ENCODE data around the gene DSTN.

The DSTN gene

DNA sequence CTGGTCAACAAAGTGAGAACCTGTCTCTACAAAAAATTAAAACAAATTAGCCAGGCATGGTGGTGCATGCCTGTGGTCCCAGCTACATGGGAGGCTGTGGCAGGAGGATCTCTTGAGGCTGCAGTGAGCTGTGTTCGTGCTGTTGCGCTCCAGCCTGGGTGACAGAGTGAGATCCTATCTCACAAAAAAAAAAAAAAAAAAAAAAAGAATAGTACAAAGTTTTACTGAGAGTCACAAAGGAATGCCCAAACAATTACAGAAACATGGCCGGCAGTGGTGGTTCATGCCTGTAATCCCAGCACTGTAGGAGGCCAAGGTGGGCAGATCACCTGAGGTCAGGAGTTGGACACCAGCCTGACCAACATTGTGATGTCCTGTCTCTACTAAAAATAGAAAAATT, 14.8 kb upstream of the DSTN start:
- no peak for DNase-seq

DNA sequence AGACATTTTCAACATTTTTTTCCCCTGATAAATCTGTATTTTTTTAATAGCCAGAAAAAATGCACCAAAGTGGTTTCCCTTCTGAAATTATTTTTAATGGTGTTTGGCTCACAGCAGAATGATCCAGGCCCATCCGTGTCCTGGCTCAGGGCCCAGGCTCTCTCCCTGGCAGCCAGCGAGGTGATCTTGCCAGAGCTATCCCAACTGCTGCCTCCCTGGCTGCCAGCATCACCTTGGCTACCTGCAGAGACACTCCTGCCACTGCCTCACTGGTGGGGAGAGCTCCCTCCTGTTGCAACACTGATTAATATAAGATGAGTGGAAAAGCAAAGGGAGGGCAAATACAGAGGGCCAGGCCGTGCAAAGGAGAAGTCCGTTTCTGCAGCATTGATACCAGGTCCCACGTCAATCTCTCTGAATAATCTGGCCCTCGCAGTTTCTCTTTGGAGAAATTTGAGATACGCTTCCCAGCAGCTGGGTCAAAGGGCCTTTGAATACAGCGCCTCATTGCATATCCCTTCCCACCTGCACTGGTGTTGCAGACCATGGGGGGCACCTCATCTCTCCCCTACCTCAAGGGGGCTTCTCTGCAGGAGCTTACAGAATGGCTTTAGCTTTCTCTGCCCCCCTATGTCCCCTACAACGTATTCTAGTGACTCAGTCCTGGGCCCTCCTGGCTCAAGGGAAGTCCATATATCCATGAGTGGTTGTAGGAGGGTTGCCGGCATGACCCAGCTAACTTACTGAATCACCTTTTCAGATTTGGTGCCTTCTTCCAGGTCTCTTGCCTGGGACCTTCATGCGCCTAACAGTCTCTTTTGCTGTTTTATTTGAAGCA, 12.8 kb upstream of the DSTN start:
- peak; percentile 91 for DNase-seq

DNA sequence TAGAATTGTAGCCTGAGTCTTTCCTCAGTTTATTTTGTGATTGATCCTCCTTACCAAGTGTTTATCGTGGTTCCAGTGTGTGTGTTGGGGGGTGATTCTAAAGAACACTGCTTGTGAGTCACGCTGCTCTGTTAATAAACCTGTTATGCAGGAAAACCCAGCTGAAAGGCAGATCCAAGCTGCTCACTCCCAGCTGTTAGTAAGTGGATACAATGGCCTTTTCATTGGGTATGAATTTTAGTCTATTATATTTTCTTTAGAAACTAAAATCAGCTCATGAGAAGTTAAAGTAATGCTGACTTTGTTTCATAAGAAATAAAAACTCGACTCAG, 12.2 kb upstream of the DSTN start:
- DNase-seq: peak; percentile 91

DNA sequence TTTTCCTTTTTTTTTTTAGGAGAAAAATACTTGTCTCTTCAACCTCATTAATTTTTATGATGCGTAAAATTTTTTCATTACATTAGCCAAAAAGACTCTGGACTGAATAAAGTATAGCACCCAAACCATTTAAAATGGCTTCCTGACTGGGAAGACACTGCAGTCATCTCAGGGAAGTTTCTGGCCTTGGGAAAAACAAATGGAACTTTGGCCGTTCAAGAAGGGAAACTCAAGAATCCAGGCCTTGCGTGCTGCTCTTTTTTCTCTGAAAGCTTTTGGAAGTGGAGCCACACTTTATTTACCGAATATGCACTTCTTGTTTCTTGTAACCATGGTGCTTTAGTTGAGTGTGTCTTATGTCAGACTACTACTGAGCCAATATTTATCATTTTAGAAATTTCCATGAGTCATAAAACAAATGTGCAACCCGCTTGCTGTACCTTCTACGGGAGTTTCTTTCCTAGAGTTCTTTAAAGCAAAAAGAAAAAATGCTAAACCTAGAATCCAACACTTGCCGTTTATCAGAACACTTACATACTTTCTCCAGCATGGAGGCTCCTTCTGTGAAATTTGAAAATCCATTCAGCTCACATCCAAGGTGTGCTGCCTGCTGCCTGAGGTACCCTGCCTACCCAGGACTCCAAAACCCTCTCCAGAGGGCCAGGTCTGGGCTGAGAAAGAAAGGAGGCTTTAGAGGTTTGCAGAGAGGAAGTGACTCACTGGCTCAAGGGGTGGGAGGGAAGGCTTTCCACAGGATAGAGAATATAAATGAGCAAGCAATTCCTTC, 11.5 kb upstream of the DSTN start:
- DNase-seq: peak; percentile 77

DNA sequence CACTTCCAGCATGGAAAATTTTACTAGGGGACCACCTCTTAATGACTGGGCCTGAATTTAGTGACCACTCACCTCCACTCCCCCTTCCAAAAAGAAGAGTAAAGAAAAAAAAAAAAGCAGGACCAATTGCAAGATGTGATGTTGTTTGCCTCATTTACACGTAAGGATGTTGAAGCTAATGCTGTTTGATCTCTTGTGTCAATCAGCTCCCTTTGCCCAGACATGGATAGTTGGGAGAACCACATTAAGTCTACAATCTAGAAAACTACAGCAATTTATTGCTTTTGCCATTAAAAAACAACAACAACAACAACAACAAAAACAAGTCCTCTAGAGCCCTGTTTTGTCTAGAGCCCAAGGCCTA, 11.0 kb upstream of the DSTN start:
- no peak for DNase-seq

DNA sequence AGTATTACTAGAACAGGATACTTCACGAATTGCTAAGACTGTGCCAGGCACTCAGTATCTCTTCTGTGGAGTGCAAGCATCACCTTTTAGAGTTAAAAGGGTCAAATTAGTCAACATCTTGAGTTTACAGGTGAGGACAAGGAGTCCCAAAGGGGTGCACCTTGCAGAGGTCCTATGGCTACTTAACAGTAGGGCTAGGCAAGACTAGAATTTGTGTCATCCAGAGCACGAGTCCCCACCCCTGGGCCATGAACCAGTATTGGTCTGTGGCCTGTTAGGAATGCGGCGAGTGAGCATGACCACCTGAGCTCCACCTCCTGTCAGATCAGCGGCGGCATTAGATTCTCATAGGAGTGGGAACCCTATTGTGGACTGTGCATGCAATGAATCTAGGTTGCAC, 10.5 kb upstream of the DSTN start:
- DNase-seq: no peak

DNA sequence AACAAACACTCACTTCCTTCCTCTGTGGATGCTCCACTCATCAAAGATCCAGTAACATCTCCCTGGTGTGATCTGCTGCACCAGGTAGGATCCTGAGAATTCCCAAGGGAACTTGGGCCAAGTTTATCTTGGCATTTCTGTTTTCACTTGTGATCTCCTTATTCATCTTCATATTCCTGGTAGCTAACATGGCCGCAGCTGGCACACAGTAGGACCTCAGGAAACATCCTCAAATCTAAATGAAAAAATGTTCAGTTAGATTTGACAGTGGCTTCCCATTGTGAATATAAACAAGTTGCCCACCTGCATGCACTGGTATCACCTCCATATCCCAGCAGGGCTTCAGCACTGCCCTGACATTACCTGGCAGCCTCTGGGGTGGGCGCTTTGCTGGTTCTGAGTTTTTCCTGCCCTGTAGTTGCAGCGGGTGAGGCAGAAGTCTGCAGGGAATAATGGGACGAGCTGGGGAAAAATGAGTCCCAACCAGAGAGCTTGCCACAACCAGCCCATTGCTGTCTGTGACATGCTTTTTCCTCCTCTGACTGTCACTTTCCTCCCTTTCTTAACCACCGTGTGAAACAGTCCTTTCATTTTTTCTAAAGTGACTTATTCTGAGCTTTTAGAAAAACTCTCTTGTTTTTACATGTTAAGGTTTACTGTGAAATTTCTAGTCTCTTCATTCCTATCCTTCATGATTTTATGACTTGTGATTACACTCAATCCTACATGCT, 9.4 kb upstream of the DSTN start:
- DNase-seq: no peak

DNA sequence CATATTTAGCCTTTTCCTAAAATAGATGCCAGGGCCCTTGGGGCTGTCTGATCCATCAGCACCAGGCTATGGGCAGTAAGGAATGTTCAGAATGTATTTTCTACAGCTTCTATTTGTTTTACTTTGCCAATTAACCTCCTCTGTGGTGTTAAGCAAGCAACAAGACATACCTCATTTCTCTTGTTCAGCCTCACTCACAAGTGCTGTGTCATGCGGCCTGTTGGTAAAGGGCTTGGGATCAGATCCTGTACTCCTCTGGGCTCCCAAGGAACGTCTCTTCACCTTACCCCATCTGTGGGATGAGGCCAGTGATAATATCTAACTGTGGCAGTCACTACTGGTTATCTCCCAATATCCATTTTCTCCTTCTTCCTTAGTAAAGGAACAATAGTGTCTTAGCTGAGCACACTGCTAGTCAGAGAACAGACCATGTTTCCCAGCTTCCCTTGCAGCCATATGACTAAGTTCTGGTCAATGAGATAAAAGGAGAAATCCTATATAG, 7.0 kb upstream of the DSTN start:
- DNase-seq: no peak

DNA sequence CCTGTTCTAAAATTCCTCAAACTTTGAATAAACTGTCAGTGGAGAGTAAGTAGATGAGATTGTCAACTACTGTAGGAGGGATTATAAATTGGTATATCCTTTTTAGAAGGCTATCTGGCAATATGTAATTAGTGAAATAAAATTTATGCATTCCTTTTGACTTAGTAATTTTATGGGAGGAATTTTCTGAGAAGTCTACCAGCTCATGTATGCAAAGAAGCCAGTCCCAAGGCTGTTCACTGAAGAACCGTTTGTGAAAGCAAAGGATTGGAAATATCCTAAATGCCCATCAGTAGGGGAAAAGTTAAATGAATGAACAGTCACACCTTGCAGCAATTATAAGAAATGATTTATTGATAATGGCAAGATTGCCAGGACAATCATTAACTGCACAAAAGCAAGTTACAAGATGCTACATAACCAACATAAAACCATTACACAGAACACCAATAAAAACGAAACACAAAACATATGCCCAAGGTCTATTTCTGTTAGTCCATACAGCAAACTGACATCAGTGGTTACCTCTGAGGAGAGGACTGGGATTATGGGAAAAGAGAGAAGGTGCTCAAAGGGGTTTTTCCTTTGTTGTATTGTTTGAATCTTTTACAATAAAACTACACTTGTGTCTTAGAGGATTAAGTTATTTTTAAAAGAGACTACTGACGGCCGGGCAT, 4.6 kb upstream of the DSTN start:
- no peak for DNase-seq

DNA sequence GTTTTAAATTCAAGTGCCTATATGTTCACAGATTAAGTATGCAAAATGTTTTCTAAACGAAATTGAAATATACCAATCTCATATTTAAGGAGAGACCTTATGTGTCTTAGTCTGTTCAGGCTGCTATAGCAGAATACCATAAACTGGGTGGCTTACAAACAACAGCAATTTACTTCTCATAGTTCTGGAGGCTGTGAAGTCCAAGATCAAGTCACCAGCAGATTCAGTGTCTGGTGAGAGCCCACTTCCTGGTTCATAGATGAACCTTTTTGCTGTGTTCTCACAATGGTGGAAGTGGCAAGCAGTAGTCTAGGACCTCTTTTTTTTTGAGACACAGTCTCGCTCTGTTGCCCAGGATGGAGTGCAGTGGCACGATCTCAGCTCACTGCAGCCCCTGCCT, 3.5 kb upstream of the DSTN start:
- no peak for DNase-seq

DNA sequence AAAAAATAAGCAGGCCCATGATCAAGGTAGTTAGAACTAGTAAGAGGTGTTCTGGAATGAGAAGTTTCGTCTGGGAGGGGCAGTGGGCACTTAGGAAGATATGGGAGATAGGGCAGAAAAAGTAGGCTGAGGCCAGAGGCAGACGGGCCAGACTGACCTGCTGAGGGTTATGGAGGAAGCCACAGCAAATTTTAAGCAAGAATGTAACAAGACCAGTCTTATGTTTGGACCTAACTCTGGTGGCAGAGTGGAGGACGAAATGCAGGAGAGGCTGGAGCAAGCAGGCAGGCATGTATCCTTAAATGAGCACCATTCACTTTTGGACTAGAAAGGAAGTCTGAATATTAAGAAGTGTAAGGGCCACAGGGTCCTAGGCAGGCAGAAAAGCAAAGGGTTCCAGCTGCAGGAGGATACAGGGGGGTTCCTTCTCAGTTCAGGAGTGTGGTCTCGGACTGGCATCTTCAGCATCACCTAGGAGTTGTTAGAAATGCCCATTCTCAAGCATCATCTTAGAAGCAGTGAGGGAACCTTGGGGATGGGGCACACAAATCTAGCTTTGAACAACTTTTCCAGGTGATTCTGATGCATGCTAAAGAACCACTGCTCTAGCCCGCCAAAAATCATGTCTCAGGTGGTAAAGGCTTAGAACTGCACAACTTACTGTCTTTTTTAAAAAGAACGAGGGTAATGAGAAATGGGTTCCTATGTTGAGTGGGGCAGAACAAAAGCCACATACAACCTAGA, 1.7 kb upstream of the DSTN start:
- DNase-seq: peak; percentile 35

DNA sequence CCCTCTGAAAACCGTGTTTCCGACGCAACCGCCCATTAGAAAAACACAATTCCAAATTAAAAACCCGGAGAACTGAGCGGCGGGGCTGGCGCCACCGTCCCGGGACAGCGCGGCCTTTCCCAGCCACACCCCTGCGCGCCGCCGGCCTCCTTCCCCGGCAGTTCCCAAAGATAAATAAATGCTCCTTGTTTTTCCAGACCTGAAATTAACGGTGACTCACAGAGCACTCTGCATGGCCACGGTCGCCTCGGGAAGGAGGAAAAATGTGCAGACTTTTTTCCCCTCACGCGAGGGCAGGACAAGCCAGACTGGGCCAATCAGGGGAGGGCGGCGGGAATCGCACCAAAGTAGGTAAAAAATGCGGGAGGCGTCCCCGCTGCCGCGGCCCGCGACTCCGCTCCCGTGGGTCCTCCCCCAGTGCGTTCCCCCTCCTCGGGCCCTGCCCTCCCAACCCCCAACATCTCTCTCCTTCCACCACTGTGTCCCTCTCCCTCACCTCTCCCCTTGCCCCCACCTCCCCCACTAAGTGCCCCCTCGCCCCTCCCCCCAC, 828 bp upstream of the DSTN start:
- peak; percentile 57 for DNase-seq

DNA sequence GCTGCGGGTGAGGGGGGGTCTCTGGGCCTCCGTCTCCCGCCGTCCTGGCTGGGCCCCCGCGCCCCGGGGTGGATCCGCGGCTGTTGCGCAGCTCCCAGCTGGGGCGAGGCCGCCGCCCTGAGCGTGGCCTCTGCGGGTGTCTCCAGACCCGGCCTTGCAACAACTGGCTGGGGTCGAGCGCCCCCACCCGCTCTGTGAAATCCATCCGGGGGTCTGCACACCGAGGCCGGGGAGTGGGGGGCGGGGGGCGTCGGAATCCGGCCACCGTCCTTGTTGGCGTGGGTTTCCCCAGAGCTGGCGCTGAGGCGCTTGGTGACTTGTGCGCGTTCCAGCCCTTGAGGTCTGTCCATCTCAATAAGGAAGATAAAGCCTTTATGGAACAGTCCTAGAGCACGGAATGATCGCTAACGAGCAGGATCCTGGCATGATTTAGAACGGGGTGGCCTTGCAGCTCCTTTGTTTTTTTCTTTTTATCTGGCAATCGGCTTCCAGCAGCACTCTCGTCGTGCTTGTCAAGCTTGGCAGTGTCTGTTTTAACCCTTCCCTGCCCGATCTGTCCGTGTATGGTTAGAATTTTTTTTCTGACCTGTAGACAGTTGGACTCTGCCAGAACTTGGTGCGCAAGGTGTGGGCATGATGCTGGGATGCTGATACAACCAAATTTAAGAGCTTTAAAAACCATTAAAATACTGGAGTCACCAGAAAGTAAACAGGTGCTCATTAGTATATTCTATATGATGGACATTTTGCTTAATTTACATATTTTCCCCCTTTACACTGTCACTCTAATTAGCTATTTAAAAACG, 675 bp downstream of the DSTN start:
- DNase-seq: peak; percentile 60

DNA sequence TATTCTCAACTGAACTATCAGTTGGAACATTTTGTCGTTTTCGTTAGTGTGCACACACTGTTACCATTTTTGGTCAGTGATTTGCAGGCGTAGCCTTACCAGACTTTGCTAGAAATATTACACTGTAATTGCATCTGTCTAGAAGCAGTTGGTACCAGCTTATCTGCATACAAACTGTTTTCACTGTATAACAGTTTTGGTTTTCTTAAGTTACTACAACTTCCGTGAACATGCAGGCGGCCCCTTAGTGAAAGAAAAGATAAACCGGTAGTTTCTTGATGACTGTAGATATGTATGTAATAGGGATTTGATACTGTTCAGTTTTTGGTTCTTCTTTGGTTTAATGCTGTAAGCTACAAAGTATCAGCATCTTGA, 1.3 kb downstream of the DSTN start:
- no peak for DNase-seq

DNA sequence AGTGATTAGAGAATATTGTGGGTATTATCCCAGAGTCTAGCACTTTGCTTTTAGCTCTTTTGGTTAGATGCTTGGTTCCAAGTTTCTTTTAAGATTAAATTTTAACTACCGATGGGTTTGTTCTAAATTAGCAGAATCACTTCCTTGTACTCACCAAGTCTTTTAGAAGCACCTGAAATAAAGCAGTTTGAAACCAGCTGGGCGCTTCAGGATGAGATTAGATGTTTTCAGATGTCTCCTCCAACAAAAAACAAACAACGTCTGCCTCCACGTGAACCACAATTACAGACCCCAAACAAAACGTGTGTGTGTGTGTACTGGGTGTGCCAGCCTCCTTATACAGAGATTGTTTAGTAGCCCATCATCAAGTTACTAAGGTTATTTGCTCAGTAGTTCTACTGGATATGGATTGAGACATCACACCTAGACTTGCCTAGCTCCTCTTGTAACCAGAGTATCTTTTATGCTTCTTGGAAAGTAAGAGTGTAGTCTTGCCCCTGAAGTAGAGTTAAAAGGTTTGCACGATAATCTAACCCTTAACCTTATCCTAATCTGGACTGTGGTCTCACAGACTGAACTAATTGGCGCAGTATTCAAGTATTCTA, 2.3 kb downstream of the DSTN start:
- peak; percentile 51 for DNase-seq

DNA sequence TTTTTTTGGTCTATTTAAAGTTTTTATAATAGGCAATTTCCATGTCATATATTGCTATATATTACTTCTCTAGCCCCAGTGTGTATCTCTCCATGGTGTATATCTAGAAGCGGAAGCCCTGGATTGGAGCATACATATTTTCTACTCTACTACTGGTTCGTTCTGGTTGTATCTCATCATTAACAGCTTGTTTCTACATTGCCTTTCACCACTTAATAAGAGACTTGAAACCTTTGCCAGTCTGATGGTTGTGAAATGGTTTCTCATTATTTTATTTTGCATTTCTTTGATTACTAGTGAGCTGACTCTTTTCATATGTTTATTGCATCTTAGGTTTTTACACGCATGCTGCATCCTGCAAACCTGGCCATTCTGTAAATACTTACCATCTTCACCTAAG, 3.6 kb downstream of the DSTN start:
- DNase-seq: no peak

DNA sequence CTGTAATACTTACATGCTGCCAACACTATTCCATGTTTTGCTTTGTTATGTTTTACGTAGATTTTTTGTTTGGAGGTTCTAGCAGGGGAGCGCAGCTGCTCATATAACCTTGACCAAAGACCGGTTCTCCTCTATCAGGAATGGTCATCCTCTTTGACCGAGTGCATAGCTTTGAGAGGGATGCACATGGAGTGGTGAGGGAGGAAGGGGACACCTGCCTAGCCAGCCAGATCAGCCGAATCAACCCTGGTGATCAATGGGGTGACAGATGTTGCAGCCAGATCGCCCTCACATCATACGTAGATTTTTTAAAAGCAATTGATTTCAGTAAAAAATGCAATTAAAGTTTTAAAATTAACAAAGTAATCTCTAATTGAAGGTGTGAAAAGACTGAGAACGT, 6.3 kb downstream of the DSTN start:
- DNase-seq: no peak

DNA sequence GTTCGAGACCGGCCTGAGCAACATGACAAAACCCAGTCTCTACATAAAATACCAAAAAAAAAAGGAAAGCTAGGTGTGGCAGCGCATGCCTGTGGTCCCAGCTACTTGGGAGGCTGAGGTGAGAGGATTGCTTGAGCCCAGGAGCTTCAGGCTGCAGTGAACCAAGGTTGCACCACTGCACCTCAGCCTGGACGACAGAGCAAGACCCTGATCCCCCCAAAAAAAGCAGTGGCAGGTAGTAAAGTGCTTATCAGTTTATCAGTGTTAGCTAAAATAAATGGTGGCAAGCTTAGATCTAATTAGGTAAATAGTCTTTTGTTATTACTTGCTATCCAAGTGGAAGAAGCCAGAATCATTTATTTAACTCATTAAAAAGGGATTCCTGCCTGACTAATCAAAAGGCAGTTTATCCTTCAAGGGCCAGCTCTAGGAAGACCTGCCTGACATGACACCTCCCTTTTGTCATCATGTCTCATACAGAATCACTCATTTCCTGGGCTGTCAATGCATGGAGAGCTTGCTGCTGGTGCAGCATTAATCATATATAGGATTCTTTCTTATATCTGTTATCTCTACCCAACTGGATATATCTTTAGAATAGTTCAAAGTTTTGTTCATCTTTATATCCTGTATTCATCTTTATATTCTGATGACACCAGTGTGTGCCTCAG, 9.6 kb downstream of the DSTN start:
- no peak for DNase-seq

DNA sequence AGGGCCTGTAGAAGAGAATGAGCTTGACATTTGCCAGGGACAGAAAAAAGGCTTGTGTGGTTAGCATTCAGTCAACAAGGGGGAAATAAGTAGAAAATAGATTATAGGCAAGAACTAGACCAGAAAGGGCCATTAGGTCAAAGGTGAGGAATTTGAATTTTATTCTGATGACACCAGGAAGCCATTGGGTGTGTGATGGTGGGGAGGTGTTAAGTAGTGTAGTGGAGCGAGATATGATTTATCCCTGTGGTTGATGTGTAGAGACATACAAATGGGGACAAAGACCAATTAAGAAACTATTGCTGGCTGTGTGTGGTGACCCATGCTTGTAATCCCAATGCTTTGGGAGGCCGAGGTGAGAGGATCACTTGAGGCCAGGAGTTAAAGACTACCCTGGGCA, 11.0 kb downstream of the DSTN start:
- DNase-seq: no peak

DNA sequence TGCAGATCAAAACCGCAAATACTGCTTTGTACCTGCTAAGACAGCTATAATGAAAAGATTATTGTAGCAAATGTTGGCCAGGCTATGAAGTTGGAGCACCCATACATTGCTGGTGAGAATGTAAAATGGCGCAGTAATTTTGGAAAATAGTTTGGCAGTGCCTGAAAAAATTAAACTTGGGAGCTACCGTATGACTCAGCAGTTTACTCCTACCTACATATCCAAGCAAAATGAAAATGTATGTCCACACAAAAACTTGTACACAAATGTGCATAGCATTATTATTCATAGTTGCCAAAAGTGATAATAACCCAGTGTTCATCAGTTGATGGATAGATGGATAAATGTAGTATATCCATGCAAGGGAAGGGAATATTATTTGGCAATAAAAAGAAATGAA, 13.3 kb downstream of the DSTN start:
- DNase-seq: no peak
